CD4-positive, alpha-beta T cell treated with Interleukin-21 for 1 hour (primary cell): ENCODE measurements around the gene ULK4.
A peak's percentile ranks its signal among the peaks of the same experiment; 100 is the strongest.
"Not testable (repeated sequence)": the region's sequence is repeated elsewhere in the genome, so short reads cannot be mapped to it uniquely, and the experiment has no call there.

Experiments
- DNase-seq: peaks from one replicate; pipeline ENCODE4 v3.0.0-alpha.2; 2020

ULK4 gene

DNA sequence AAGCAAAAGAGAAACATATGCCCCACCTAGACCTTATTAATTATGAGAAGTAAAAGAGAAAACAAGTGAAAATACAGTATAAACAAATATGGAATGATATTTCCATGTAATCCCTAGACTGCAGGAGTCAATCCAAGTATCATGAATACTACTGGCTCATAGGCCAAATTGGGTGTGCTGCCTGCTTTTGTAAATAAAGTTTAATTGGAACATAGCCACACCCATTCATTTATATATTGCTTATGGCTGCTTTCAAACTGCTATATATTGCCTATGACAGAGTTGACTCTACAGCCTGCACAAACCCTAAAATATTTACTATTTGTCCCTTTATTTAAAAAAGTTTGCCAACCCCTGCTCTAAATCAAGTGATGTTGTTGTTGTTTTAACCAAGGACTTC is 5.3 kb downstream of the ULK4 start:
- no peak for DNase-seq

DNA sequence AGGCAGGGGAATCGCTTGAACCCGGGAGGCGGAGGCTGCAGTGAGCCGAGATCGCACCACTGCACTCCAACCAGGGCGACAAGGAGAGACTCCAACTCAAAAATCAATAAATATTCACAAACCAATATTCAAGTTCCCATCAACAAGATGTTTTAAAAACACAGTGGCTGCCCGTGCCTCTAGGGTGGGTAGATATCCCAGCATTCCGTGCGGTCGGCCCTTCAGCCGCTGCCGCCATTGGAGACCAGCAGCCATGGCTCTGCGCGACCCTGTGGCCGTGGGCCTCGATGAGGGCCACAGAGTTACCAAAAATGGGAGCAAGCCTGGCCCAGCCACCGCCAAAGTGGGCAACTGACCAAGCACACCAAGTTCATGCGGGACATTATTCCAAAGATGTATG is 6.7 kb downstream of the ULK4 start:
- no peak for DNase-seq

DNA sequence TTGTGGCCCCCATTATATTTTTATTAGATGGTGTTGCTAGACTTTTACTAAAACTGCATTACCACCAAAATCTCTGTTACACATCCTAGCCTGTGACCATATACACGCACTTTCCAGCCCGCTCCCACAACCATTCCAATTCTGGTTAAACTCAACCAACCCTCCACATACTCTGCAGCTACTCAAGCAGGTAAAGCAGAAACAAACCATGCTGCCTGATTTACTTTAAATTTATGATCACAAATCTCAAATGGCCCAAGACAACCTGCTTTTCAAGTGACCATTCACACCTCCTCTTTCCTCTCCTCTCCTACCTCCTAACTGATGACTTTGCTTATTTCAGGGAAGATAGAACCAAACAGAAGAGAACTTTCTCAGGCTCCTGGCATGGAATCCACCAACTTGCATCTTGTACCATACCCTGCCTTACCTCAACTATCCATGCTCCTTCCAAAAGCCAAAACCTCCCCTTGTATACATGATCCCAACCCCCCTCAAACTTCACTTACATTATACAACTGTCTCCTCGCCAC is 18.5 kb downstream of the ULK4 start:
- DNase-seq = no peak

DNA sequence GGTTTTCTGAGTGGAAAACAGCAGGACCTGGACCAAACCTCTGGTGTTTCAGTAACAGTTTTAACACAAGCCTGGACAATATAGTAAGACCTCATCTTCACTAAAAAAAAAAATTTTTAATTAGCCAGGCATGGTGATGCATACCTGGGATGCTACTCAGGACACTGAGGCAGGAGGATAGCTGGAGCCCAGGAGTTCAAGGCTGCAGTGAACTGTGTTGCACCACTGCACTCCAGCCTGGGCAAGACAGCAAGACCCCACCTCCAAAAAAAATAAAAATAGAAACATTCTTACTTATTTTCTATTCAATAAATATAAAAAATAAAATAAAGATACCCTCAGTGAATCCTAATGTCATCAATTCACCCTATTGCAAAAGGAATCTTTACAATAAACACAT is 21.5 kb downstream of the ULK4 start:
- DNase-seq = no peak

DNA sequence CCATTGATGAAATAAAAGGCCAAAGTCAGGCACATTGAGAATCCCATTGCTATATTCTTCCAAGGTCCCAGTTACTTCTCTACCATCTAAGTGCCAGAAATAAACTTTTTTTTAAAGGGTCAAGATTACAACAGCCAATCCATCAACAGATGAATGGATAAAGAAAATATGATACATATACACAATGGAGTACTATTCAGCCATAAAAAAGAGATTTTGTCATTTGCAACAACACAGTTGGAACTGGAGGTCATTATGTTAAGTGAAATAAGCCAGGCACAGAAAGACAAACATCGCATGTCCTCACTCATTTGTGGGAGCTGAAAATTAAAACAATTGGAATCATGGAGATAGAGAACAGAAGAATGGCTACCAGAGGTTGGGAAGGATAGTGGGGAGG is 25.5 kb downstream of the ULK4 start:
- no peak for DNase-seq

DNA sequence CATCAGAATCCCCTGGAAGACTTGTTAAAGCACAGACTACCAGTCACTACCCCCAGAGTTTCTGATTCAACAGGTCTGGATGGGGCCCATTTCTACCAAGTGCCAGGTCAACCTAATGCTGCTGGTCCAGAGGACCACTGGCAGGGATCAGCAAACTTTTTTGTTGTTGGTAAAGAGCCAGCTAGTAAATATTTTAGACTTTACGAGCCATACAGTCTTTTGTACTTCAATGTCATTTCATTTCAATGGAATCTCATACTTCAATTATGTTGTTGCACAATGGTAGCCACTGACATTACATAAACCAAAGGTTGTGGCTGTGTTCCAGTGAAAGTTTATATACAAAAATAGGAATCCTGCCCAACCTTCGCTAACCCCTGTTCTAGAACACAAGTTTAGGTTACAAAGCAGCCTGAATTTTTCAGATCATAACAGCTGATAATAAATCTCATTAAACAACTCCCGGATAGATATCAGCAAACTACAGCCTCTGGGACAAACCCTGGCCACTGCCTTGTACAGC is 28.7 kb downstream of the ULK4 start:
- no peak for DNase-seq

DNA sequence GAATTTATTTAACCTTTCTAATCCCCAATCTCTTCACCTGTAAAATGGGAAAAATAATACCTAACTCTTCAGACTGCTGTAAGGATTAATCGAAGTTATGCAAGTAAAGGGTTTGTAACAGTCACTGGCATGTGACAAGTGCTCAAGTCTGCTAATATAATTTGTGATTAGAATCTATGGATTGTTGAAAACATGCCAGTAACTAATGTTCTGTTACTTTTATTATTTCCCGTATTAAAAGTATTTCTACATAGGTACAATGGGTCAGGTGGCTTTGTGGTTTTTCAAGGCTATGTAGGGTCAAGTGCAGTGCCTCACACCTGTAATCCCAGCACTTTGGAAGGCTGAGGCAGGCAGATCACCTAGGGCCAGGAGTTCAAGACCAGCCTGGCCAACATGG is 29.4 kb downstream of the ULK4 start:
- no peak for DNase-seq

DNA sequence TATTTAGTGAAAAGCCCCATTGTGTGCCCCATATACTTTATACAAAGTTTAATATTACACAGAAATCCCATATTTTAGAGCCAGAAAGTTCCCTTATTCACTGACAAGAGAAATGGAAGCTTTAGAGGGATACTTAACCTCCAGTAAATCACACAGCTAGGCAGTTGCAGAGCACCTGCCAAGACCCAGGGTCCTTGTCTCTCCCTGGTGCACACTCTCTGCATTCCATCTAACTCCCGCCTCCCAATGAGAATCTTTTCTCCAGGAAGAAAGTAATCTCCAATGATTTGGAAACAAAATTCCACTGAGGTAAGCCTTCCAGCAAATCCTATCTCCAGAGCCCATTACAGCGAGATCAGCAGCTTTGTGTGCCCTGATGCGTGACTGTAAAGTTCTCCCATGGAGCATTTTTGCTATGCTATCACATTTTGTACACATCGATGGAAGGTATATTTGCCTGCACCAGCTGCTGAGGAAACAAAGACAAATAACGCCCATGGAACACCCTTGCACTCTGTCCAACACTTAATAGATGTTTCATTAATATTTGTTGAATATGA is 41.4 kb downstream of the ULK4 start:
- no peak for DNase-seq

DNA sequence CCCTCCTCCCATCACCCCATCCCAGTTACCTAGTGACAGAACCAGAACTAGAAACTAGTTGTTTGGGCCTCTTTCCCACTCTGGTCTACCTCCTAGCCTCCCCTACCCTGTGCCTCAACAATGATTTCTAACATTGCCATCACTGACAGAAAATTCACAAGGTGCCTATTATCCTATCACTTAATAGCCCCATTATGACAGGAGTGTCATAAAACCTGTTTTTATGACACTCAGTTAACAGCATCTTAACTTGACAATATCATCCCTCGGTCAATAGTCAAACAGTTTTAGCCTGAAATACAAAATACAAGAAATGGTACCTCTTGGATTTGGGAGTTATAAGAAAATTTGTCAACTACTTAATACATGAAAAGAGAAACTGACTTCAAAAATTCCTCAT is 46.5 kb downstream of the ULK4 start:
- DNase-seq = no peak

DNA sequence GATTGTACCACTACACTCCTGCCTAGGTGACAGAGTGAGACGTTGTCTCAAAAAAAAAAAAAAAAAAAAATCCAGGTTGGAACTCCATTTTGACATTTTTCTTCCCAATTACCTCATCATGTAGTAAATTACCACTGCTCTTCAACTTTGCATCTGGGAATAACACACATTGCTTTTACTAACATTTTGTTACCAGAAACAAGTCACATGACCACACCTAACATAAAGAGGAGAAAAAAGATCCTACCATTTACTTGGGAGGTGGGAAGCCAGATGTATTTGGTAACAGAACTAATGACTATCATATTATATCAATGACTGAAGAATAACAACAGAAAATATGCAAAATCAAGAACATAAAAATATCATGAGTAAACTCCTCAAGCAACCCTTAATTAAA is 49.6 kb downstream of the ULK4 start:
- no peak for DNase-seq

DNA sequence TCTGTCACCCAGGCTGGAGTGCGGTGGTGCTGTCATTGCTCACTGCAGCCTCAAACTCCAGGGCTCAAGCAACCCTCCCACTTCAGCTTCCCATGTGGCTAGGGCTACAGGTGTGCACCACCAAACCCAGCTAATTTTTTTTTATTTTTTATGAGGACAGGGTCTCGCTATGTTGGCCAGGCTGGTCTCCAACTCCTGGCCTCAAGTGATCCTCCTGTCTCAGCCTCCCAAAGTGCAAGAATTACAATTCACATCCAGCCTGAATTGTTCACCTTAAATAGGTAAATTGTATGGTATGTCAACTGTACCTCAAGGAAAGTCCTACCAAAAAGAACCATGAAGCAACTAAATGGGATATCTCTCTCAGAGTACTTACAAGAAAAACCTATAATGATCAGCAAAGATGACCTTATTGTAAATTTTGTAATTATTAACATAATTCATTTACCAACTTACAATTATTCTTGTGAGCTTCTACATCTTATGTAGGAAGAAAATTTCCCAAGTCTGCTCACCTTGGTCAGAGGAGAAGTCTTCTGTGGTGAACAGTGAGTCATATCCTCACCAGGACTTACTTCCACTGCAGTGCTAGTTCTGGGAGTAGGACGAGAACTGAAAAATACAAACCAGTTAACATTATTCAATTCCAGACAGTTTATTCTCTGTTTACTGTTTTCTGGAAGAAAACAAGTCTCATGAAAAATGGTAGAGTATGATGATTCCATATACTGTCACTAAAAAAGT is 54.4 kb downstream of the ULK4 start:
- DNase-seq = no peak

DNA sequence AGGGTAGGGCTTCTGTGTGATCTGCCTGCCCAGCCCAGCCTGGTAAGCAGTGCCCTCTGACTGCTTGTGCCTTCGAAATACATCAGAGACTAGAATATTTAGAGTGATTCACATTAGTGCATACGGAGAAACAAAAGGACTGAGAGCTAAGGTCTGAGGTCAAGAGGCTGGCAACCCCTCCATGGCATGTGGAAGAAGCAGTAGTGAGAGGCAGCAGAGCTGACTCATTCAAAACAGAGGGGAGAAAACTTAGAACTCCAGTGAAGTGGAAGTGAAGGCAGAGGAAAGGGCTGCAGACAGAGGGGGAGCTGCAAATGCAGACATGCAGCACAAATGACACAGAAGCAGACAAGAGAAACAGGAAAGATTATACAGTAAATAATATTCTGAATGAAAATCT is 61.6 kb downstream of the ULK4 start:
- no peak for DNase-seq

DNA sequence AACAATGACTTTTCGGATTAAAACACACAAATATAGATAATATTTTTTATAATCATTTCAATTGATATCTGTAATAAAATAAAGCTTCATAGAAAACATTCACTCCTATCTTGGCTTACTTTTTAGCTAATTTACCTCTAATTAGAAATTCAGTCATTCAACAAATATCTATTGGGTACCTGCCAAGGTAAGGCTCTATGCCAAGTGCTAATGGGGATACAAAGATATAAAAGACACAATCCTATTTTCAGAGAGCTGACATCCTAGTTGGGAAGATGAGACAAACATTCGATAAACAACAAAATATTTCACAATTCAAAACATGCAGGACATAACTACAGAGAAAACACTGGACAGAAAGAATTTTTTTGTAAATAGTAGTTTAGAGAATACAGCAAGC is 63.3 kb downstream of the ULK4 start:
- no peak for DNase-seq

DNA sequence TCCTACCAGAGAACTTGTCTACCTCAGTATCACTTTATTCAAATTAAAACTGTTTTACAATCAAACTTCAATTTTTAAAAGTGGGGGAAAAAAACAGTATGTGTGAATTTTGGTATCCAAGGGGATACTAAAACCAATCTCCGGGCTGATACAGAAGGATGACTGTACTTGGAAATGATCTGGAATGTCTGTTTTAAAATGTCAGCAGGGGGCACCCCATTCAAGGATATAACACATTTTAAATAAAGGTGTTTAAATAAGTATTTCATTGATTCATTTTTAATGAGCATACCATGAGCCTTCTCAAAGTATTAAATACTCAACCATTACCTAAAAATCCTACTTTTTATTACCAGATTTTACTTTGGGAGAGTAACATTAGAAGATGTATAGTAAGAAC is 67.9 kb downstream of the ULK4 start:
- peak; percentile 42 for DNase-seq

DNA sequence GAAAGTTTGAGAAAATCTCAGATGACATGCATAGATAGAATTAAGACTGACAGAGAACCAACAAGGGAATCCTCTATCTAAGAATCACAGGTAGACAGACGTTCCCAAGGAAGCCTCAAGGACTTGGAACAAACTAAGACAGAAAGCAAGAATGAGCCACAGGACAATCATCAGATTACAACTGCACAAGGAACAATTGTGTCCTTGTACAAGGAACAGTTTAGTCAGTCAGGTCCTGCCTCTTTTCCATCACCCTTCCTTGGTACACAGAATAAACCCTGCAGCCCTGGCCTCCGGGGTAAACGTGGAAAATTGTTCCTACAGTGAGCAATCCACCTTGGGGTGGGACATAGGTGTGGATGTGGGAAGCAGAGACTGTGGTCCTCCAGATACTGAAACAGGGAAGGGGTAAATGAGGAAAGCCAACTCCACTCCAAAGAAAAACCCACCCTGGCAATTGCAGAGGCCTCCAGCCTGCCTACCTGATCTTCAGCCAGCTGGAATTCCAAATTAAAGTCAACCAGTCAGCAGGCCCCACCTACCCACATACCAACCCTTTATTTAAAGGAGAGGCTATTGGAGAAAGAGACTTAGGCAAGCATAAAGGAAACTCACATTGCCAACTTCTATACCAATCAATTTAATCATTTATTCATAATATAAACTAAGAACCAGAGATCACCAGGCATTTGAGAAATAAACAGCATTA is 73.4 kb downstream of the ULK4 start:
- DNase-seq = no peak

DNA sequence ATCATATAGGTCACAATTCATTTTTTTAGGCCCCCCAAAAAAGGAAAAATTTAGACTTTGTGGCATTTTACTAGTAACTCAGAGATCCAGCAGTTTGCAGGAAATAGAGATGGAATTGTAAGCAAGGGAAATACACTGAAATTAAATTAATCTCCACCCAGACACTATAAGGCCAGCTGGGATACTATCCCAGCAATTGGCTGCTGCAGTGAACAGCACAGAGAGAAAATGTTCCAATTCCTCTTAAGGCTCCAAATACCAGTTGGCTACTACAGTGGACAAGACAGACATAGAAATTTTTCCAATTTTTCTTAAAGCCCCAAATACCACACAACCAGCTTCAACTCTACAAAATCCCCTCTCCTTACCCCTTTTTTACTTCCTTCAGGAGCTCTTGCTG is 78.9 kb downstream of the ULK4 start:
- DNase-seq = no peak

DNA sequence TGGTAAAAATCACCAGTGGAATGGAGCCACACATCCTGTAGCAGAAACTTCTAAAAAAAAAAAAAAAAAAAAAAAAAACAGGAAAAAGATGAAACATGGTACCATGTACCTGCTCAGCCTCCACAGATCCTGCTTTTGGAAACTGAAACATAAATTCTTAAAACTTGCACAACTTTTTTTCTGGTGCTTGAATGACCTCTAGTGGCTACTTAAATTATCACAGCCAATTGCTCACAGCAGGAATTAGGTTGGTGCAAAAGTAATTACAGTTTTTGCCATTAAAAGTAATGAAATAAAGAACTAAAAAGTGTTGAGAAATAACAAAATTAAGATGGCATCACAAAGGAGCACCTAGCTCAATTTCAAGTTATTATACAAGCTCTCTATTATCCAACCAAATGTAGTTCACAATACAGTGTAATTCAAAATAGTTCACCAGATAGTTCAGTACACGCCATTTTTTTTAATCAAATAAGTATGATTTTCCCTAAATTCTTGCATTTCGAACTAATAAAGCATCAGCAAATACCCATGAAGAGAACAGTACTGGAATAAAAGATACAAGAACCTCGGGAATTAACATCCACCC is 80.6 kb downstream of the ULK4 start:
- DNase-seq = peak; percentile 60

DNA sequence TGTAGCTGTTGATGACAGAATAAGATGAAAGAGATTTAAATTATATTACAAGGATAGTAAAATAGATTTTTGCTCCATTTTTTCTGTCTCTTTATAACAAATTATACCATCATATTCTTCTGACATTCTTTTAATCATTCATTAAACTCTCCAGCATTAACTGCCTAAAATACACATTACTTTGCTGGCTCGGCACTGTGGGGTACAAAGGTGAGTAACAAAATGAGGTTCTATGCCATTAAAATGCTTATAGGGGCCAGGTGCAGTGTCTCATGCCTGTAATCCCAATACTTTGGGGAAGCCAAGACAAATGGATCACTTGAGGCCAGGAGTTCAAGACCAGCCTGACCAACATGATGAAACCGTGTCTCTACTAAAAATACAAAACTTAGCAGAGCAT is 81.5 kb downstream of the ULK4 start:
- DNase-seq = no peak

DNA sequence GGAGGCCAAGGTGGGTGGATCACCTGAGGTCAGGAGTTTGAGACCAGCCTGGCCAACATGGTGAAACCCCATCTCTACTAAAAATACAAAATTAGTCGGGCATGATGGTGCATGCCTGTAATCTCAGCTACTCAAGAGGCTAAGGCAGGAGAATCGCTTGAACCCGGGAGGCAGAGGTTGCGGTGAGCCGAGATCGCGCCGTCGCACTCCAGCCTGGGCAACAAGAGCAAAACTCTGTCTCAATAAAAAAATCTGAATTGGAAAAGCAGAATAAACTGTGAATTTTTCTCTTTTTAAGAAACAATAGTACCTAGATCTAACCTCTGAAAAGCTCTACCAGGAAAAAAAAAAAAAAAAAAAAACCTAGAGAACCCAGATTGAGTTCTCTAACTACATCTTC is 84.2 kb downstream of the ULK4 start:
- DNase-seq = not testable (repeated sequence)

DNA sequence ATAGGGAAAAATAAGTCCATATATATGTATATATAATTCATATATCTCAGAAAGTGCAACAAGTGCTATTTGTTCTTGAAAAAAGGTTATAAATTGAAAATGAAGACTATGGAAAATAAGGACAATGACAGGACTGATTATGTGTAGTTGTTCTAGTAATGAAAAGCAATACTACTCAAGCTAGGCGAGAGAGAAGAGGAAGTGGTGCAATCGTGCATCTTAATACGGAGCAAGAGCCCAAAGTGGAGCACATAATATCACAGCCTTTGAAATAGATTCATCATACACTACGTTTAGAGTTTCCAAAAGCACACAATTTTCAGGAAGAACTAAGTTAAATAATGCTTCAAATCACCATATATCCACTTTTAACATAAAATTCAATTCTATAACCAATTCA is 87.9 kb downstream of the ULK4 start:
- DNase-seq = no peak

DNA sequence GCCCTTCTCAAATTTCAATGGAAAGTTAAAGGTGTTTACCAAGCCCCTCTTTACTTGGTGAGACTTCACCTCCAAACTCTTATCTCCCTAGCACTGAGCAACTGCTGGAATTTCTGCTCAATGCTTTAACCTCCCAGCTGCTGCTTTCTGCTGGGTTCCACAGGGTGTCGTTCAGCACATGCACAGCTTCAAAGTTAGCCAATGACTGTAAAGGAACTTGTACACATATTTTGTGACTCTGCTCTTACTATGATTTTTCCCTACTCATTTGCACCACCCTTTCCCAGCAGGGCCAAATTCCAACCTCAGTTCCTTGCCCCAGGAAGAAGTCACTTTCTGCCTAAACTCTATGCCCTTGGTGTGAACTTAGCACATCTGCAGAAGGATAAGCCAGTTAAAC is 89.7 kb downstream of the ULK4 start:
- DNase-seq = no peak

DNA sequence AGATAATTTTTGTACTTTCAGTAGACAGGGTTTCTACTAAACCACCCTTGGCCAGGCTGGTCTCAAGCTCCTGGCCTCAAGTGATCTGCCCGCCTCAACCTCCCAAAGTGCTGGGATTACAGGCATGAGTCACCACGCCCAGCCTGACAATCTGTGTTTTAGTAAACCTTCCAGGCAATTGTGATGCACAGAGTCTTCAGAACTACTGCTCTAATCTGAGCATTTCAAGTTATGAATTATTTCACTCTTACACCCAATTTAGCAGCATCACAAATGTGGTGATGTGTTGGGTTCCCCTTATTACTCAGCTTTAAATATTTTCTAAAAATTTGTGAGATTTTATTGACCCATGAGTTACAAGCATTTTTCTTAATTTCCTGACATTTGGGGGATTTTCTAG is 94.4 kb downstream of the ULK4 start:
- no peak for DNase-seq

DNA sequence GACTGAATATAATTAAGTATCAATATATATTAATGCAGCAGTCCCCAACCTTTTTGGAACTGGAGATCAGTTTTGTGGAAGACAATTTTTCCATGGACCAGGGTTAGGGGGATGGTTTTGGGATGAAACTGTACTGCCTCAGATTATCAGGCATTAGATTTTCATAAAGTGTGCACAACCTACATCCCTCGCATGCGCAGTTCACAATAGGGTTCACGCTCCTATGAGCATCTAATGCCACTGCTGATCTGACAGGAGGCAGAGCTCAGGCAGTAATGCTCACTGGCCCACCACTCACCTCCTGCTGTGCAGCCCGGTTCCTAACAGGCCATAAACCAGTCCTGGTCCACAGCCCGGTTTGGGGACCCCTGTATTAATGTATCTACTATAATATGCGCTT is 95.6 kb downstream of the ULK4 start:
- no peak for DNase-seq

DNA sequence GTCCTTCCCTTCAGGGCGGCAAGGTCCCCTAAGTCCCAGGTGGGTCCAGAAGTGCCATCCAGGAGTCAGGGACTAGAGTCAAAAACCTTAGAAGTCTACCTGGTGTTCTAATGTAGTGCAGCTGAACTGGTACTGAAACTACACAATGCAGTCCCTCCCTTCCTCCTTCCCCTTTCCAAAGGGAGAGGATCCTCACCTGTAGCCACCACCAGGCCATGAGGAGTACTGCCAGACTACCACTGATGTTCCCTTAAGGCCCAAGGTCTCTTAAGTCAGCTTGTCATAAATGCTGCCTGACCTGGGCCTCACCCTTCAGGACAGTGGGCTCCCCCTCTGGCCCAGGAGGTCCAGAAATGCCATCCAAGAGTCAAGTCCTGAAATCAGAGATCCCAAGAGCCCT is 98.9 kb downstream of the ULK4 start:
- DNase-seq = no peak
